ENCODE measurements around the gene TMEM94. TPM values are rescaled to one million over a fixed set of nuclear protein-coding genes. Genes with fewer than 3 reads are reported as not detected.

Gene TMEM94
- total and polyA plus RNA-seq, 2 of the 13 experiments (the other 11 are each of a cell fraction or from before 2014, with no cell fraction given), result 32.6 to 134 TPM

DNA sequence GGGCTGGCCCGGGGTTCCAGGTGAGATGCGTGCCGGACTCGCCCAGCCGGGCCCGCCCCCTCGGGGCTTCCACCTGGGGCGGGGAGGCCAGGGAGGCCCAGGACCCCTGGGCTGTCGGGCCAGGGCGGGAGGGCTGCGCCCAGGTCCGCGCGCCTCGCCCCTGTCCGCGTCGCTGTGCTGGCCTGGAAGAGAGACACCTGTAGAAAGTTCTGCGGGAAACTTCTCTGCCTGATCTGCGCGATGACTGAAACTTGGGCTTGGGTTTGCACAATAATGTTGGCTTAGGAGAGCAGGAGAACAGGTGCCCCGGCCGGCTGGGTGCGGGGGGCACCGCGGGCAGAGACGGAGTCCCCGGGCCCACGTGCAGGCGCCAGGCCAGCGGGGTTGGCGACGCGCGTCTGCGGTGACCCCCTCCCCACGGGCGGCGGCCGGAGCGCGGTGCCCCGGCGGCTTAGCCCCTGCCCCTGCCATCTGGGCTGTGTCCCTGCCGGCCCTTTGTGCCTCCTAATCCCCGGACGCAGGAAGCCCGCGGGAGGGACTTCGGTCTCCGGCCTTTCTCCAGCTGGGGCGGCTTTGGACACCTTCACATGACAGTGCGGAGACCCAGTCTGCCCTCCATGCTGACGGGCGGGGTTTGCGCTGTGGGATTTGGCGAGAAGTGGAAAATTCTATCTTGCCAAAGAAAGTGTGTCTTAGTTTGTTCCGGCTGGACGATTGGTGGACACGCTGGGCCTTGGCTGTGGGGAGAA is 69.5 kb downstream of the TMEM94 start (continued):
- TF ChIP-seq, protein P1, sequence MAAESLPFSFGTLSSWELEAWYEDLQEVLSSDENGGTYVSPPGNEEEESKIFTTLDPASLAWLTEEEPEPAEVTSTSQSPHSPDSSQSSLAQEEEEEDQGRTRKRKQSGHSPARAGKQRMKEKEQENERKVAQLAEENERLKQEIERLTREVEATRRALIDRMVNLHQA (CRISPR knock-in tag; IDR thresholded peaks at IDR 0.05), result no peak
- TF ChIP-seq NR2F1 (CRISPR knock-in tag; IDR thresholded peaks at IDR 0.05) (no peak), ZNF562 (CRISPR knock-in tag; IDR thresholded peaks at IDR 0.05; ENCODE audit: borderline replicate concordance) (no peak), MYNN (CRISPR knock-in tag; IDR thresholded peaks at IDR 0.05; ENCODE audit: low read depth) (no peak), ZNF747 (CRISPR knock-in tag; IDR thresholded peaks at IDR 0.05; ENCODE audit: borderline replicate concordance) (no peak), KDM5B (CRISPR knock-in tag; IDR thresholded peaks at IDR 0.05; ENCODE audit: borderline replicate concordance) (no peak), ZNF572 (CRISPR knock-in tag; IDR thresholded peaks at IDR 0.05) (0 out of 2 replicates have a peak, but pooled peaks have one; percentile 74), PAF1 (CRISPR knock-in tag; IDR thresholded peaks at IDR 0.05) (no peak), BRD4 (CRISPR knock-in tag; IDR thresholded peaks at IDR 0.05) (no peak), MTF2 (CRISPR knock-in tag; IDR thresholded peaks at IDR 0.05; ENCODE audit: borderline replicate concordance) (no peak), ZNF333 (CRISPR knock-in tag; IDR thresholded peaks at IDR 0.05; ENCODE audit: borderline replicate concordance) (peak; percentile 72; the same call in 1 of the 2 replicates), ZNF264 (CRISPR knock-in tag; IDR thresholded peaks at IDR 0.05) (no peak), ZMAT3 (CRISPR knock-in tag; conservative IDR thresholded peaks at IDR 0.05) (no peak), ARNTL (CRISPR knock-in tag; IDR thresholded peaks at IDR 0.05) (no peak), ZNF878 (CRISPR knock-in tag; IDR thresholded peaks at IDR 0.05) (no peak), ELF1 (CRISPR knock-in tag; IDR thresholded peaks at IDR 0.05) (no peak), PAWR (CRISPR knock-in tag; IDR thresholded peaks at IDR 0.05; ENCODE audit: borderline replicate concordance) (no peak), AGO1 (IDR thresholded peaks at IDR 0.05; ENCODE audit: low read depth, low read length, poor library complexity, severe bottlenecking) (no peak), ARID2 (CRISPR knock-in tag; IDR thresholded peaks at IDR 0.05; ENCODE audit: borderline replicate concordance) (0 out of 2 replicates have a peak, but pooled peaks have one; percentile 59)
- TF ChIP-seq, protein P2, sequence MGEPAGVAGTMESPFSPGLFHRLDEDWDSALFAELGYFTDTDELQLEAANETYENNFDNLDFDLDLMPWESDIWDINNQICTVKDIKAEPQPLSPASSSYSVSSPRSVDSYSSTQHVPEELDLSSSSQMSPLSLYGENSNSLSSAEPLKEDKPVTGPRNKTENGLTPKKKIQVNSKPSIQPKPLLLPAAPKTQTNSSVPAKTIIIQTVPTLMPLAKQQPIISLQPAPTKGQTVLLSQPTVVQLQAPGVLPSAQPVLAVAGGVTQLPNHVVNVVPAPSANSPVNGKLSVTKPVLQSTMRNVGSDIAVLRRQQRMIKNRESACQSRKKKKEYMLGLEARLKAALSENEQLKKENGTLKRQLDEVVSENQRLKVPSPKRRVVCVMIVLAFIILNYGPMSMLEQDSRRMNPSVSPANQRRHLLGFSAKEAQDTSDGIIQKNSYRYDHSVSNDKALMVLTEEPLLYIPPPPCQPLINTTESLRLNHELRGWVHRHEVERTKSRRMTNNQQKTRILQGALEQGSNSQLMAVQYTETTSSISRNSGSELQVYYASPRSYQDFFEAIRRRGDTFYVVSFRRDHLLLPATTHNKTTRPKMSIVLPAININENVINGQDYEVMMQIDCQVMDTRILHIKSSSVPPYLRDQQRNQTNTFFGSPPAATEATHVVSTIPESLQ (CRISPR knock-in tag; conservative IDR thresholded peaks at IDR 0.05), result no peak
- TF ChIP-seq, protein P3, sequence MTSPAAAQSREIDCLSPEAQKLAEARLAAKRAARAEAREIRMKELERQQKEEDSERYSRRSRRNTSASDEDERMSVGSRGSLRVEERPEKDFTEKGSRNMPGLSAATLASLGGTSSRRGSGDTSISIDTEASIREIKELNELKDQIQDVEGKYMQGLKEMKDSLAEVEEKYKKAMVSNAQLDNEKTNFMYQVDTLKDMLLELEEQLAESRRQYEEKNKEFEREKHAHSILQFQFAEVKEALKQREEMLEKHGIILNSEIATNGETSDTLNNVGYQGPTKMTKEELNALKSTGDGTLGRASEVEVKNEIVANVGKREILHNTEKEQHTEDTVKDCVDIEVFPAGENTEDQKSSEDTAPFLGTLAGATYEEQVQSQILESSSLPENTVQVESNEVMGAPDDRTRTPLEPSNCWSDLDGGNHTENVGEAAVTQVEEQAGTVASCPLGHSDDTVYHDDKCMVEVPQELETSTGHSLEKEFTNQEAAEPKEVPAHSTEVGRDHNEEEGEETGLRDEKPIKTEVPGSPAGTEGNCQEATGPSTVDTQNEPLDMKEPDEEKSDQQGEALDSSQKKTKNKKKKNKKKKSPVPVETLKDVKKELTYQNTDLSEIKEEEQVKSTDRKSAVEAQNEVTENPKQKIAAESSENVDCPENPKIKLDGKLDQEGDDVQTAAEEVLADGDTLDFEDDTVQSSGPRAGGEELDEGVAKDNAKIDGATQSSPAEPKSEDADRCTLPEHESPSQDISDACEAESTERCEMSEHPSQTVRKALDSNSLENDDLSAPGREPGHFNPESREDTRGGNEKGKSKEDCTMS (CRISPR knock-in tag; conservative IDR thresholded peaks at IDR 0.05), result no peak
- TF ChIP-seq, protein P4, sequence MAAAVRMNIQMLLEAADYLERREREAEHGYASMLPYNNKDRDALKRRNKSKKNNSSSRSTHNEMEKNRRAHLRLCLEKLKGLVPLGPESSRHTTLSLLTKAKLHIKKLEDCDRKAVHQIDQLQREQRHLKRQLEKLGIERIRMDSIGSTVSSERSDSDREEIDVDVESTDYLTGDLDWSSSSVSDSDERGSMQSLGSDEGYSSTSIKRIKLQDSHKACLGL (CRISPR knock-in tag; IDR thresholded peaks at IDR 0.05), result peak; percentile 77; the same call in 1 of the 2 replicates
- TF ChIP-seq, protein P5, sequence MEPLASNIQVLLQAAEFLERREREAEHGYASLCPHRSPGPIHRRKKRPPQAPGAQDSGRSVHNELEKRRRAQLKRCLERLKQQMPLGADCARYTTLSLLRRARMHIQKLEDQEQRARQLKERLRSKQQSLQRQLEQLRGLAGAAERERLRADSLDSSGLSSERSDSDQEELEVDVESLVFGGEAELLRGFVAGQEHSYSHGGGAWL (CRISPR knock-in tag; IDR thresholded peaks at IDR 0.05), result peak; percentile 77; the same call in 1 of the 2 replicates

Measured in HepG2 (cell line).